SU-DHL-6 (cell line): ENCODE results near the gene TNRC6B.

ENCODE experiments used
- H2AFZ ChIP-seq: fragments of 200-600 bp; sonication (generic); 2 replicates; pipeline ENCODE4 v1.6.1; 2014; ENCODE audit warnings: low read depth, mild to moderate bottlenecking, moderate library complexity, mixed read lengths, antibody characterized with exemption, low read length; ENCODE audit not compliant: severe bottlenecking
- H3F3A ChIP-seq: fragments of 200-600 bp; shearing (Covaris generic); 2 replicates; pipeline ENCODE4 v1.6.0; 2016; ENCODE audit warnings: antibody characterized with exemption, mild to moderate bottlenecking; ENCODE audit not compliant: insufficient read depth
- H3K27ac ChIP-seq: fragments of 200-600 bp; sonication (generic); 2 replicates; pipeline ENCODE4 v1.5.1; 2016; ENCODE audit warnings: low read depth, mild to moderate bottlenecking, low read length, moderate library complexity, mixed read lengths
- H3K27me3 ChIP-seq: fragments of 200-600 bp; sonication (generic), shearing (Covaris generic); 2 replicates; pipeline ENCODE4 v1.6.0; 2014; ENCODE audit warnings: mild to moderate bottlenecking, low read length
- H3K36me3 ChIP-seq: fragments of 200-600 bp; sonication (generic); 2 replicates; pipeline ENCODE4 v1.6.1; 2014; ENCODE audit warnings: mild to moderate bottlenecking, low read length, mixed read lengths
- H3K4me2 ChIP-seq: fragments of 300-600, 200-600 bp; shearing (Covaris generic), sonication (generic); 2 replicates; pipeline ENCODE4 v1.6.0; 2014; ENCODE audit warnings: low read length, low read depth, mild to moderate bottlenecking; ENCODE audit not compliant: poor library complexity, severe bottlenecking
- H3K4me3 ChIP-seq: fragments of 200-600 bp; sonication (generic); 2 replicates; pipeline ENCODE4 v1.5.1; 2014; ENCODE audit warnings: antibody characterized with exemption, low read length, mild to moderate bottlenecking, mixed read lengths; ENCODE audit not compliant: insufficient read depth, poor library complexity, severe bottlenecking
- H3K79me2 ChIP-seq: fragments of 200-600 bp; sonication (generic); 2 replicates; pipeline ENCODE4 v1.6.1; 2014; ENCODE audit warnings: mild to moderate bottlenecking, low read length, moderate library complexity; ENCODE audit not compliant: insufficient read depth
- H3K9ac ChIP-seq: fragments of 200-600 bp; sonication (generic); 2 replicates; pipeline ENCODE4 v1.7.0; 2014; ENCODE audit warnings: mild to moderate bottlenecking, low read length
- H3K9me2 ChIP-seq: fragments of 200-600 bp; sonication (generic); replicated peaks from 2 replicates; pipeline ENCODE4 v1.6.1; 2014; ENCODE audit warnings: low read length; ENCODE audit not compliant: insufficient read depth
- H3K9me3 ChIP-seq: fragments of 200-600 bp; sonication (generic); 2 replicates; pipeline ENCODE4 v1.6.1; 2014; ENCODE audit warnings: low read length, mixed read lengths; ENCODE audit not compliant: insufficient read depth
- H4K20me1 ChIP-seq: fragments of 200-600 bp; sonication (generic); 2 replicates; pipeline ENCODE4 v1.6.1; 2014; ENCODE audit warnings: low read depth, mild to moderate bottlenecking, antibody characterized with exemption, low read length, moderate library complexity, mixed read lengths
- CTCF ChIP-seq: fragments of 200-600 bp; sonication (generic); IDR thresholded peaks from one replicate; pipeline ENCODE4 v1.5.1; 2017; ENCODE audit warnings: antibody characterized with exemption, mild to moderate bottlenecking, low read length, moderate library complexity; ENCODE audit not compliant: insufficient read depth, poor library complexity, severe bottlenecking
- EZH2phosphoT487 ChIP-seq: fragments of 200-600 bp; sonication (generic), shearing (Covaris generic); conservative IDR thresholded peaks from 2 replicates; pipeline ENCODE4 v1.6.1; 2018; ENCODE audit warnings: mild to moderate bottlenecking, antibody characterized with exemption, low read length, moderate library complexity, mixed read lengths

Gene TNRC6B

GRCh38 chr22:40187389-40187788 is 9.7 kb downstream of the TNRC6B start:
- no peaks in the 10 kb centered on the region for H3K9me2 ChIP-seq
- no peaks in the 10 kb centered on the region for H3K27me3 ChIP-seq
- H3F3A ChIP-seq = 0 out of 2 replicates have a peak, but pooled peaks cover 5% of the 10 kb centered on the region
- no peak overlapping the region for H3K4me2 ChIP-seq
- H2AFZ ChIP-seq = no peak overlapping the region
- peaks cover 5% of the 10 kb centered on the region; the same call in 1 of the 2 replicates for H4K20me1 ChIP-seq
- H3K9ac ChIP-seq = no peak overlapping the region
- TF ChIP-seq CTCF (no peak), EZH2phosphoT487 (no peak)
- no peak overlapping the region for H3K4me3 ChIP-seq
- H3K9me3 ChIP-seq = no peaks in the 10 kb centered on the region
- no peak overlapping the region for H3K27ac ChIP-seq
- peaks cover 5% of the 10 kb centered on the region; the same call in 1 of the 2 replicates for H3K36me3 ChIP-seq
- H3K79me2 ChIP-seq = peaks cover 93% of the 10 kb centered on the region

- Histone ChIP-seq H3K4me3 (no peak overlapping the region), H3F3A (0 out of 2 replicates have a peak, but pooled peaks cover 5% of the 10 kb centered on the region), H3K9me3 (no peaks in the 10 kb centered on the region), H4K20me1 (peaks cover 5% of the 10 kb centered on the region; the same call in 1 of the 2 replicates), H3K4me2 (no peak overlapping the region), H3K9ac (no peak overlapping the region), H2AFZ (no peak overlapping the region), H3K36me3 (peaks cover 5% of the 10 kb centered on the region; the same call in 1 of the 2 replicates), H3K27ac (no peak overlapping the region), H3K27me3 (no peaks in the 10 kb centered on the region), H3K9me2 (no peaks in the 10 kb centered on the region), H3K79me2 (peaks cover 93% of the 10 kb centered on the region)
- no peak for TF ChIP-seq EZH2phosphoT487
- TF ChIP-seq CTCF = no peak
Measured at GRCh38 chr22:40189997-40190396, 12.3 kb downstream of the TNRC6B start.

GRCh38 chr22:40190501-40190900 is 12.8 kb downstream of the TNRC6B start:
- H3K27me3 ChIP-seq = no peaks in the 10 kb centered on the region
- H3K9me3 ChIP-seq = no peaks in the 10 kb centered on the region
- H3K27ac ChIP-seq = no peak overlapping the region
- H3K9me2 ChIP-seq = no peaks in the 10 kb centered on the region
- H3K4me3 ChIP-seq = no peak overlapping the region
- no peak overlapping the region for H3K4me2 ChIP-seq
- no peak for TF ChIP-seq EZH2phosphoT487
- TF ChIP-seq CTCF = no peak
- H3F3A ChIP-seq = 0 out of 2 replicates have a peak, but pooled peaks cover 5% of the 10 kb centered on the region
- H3K36me3 ChIP-seq = peaks cover 5% of the 10 kb centered on the region; the same call in 1 of the 2 replicates
- H2AFZ ChIP-seq = no peak overlapping the region
- H3K79me2 ChIP-seq = peaks cover 90% of the 10 kb centered on the region
- no peak overlapping the region for H3K9ac ChIP-seq
- H4K20me1 ChIP-seq = peaks cover 5% of the 10 kb centered on the region; the same call in 1 of the 2 replicates
